Spleen (tissue), 7 donors: ENCODE results near the gene RCCD1.

Source experiments
- POLR2A ChIP-seq, 3 donors: fragments of 450-650 bp; IDR thresholded peaks; one replicate each; pipeline ENCODE4 v1.5.1; 2017; ENCODE audit warnings: antibody characterized with exemption in 3 of 3, mild to moderate bottlenecking in 1 of 3
- POLR2AphosphoS5 ChIP-seq, 3 donors: sonication (generic); formaldehyde crosslinking; IDR thresholded peaks; one replicate each; pipeline ENCODE4 v1.5.1; 2017; ENCODE audit warnings: antibody characterized with exemption in 3 of 3
- TF ChIP-seq, protein P1 (sequence below), 11 experiments: fragments of 200-600 bp in 7 of 11; fragments of 450-650 bp in 4 of 11; sonication (generic) in 4 of 11; IDR thresholded peaks in 8 of 11; conservative IDR thresholded peaks in 3 of 11; 1 replicate in 7 of 11; 2 replicates in 4 of 11; pipeline versions ENCODE4 v1.4.0 to v1.8.0; 2016 to 2021; ENCODE audit warnings: antibody characterized with exemption in 11 of 11, inconsistent platforms in 4 of 11, mild to moderate bottlenecking in 1 of 11
- donor health status: DM: no; HTN: no; CAD: no; lungs with moderate emphysema.
- donor health status: DM: no; HTN: no; CAD: no.
- donor health status: DM: no; HTN: no; CAD: no.

DNA sequence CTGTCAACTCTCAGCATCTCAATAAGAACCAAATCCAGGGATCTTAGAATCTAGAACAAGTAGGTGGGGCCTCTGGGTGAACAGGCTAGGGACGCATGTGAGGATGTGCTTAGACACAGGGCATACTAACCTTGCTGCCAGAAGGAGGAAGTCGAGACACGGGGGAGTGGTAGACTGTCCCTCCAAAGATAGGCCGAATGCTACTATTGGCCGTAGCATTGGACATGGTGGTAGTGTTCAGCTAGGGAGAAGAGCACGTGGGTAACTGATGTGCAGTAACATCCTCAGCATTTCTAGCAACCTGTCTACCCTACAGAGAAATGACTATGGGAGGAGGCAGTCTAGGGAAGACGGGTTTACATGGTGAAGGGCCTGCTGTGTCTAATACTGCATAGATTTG is 15.6 kb downstream of the RCCD1 start:
- TF ChIP-seq POLR2A (IDR thresholded peaks at IDR 0.05) (no peak), POLR2AphosphoS5 (IDR thresholded peaks at IDR 0.05) (no peak)
- TF ChIP-seq, protein P1, sequence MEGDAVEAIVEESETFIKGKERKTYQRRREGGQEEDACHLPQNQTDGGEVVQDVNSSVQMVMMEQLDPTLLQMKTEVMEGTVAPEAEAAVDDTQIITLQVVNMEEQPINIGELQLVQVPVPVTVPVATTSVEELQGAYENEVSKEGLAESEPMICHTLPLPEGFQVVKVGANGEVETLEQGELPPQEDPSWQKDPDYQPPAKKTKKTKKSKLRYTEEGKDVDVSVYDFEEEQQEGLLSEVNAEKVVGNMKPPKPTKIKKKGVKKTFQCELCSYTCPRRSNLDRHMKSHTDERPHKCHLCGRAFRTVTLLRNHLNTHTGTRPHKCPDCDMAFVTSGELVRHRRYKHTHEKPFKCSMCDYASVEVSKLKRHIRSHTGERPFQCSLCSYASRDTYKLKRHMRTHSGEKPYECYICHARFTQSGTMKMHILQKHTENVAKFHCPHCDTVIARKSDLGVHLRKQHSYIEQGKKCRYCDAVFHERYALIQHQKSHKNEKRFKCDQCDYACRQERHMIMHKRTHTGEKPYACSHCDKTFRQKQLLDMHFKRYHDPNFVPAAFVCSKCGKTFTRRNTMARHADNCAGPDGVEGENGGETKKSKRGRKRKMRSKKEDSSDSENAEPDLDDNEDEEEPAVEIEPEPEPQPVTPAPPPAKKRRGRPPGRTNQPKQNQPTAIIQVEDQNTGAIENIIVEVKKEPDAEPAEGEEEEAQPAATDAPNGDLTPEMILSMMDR (IDR thresholded peaks at IDR 0.05 in 8 of 11, conservative IDR thresholded peaks at IDR 0.05 in 3 of 11) = no peak
